GM20431 (cell line): ENCODE measurements around the gene ASAP3.

Experiments
- in situ Hi-C: fragments of 300-500 bp; cut with MseI, MboI; formaldehyde crosslinking; loops from one replicate; pipeline ENCODE4 v1.15.0; 2020; ENCODE audit warnings: low sequenced_read_pairs; ENCODE audit not compliant: unreplicated experiment

ASAP3 gene

DNA sequence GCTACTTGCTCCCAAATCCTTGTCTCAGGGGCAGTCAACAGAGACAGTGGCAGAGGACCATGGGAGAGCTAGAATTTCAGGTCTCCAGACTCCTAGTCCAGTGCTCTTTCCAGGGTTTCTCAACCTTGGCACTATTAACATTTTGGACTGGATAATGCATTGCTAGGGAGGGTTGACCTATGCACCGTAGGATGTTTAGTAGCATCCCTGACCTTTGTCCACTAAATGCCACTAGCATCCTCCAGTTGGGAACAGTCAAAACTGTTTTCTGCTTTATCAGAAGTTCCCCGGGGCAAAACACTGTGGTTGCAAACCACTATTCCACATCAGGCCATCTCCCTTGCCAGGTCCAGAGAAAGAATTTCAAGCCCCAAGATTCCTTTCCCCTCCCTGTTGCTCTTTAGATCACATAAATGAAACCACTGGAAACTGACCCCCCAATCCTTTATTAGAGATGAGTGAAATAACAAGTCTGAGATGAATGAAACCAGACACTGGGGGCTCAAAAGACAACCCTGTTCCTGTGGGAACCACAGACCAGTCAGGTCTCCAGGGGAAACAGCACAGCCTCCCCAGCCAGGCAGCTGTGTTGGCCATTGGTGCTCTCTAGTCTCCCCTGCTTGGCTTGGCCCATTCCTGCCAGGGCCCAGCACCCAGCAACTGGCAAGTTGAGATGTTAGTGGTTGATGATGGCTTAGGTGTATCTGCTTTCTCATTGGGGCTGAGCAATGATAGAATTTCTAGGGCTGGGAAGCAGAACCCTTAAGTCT lies 55.7 kb downstream of the ASAP3 start:
- in situ Hi-C loops, result no loop called here

DNA sequence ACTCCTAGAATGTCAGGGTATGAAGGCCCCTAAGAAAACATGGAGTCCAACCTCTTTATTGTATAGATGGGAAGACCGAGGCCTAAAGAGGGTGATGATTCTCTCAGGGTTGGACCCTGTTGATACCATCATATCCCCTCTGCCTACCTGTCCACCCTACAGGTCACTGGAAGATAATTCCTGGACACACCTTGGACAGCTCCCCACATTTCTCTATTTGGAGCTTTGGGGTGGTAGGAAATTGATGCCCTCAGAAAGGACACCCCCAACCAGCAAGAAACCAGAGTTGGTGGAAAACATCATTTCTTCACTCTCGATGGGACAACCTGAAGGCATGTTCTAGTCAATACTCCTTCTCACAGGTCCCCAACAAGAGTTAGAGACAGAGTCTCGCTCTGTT lies 56.4 kb downstream of the ASAP3 start:
- in situ Hi-C loops, result no loop called here

DNA sequence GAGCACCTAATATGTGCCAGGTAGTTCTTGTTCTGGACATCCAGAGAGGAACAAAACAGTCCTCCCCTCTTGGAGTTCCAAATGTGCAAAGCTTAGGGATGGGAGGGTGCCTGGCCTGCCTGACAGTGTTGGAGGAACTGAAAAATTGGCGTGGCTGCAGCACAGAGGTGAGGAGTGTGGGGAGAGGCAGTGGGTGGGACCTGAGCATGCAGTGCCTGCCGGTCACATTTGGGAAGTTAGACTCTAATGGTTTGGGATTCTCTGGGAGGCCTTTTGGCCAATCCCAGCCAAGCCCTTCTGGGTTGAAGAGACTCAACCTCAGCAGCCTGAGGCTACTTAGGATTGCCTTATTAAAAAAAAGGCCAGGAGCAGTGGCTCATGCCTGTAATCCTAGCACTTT lies 57.2 kb downstream of the ASAP3 start:
- in situ Hi-C loops, result no loop called here

DNA sequence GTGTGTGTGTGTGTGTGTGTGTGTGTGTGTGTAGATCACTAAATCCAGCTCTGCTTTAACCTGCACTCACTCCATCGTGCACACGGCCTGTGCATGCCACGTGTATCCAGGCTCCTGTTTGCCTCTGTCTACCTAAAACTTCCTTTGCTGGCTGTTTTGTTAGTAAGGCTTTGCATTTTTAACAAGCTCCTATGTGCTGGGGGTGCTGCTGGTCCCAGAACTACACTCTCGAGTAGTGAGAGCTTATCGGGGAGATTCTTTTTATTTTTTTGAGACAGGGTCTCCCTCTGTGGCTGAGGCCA lies 58.8 kb downstream of the ASAP3 start:
- in situ Hi-C loops, result no loop called here

DNA sequence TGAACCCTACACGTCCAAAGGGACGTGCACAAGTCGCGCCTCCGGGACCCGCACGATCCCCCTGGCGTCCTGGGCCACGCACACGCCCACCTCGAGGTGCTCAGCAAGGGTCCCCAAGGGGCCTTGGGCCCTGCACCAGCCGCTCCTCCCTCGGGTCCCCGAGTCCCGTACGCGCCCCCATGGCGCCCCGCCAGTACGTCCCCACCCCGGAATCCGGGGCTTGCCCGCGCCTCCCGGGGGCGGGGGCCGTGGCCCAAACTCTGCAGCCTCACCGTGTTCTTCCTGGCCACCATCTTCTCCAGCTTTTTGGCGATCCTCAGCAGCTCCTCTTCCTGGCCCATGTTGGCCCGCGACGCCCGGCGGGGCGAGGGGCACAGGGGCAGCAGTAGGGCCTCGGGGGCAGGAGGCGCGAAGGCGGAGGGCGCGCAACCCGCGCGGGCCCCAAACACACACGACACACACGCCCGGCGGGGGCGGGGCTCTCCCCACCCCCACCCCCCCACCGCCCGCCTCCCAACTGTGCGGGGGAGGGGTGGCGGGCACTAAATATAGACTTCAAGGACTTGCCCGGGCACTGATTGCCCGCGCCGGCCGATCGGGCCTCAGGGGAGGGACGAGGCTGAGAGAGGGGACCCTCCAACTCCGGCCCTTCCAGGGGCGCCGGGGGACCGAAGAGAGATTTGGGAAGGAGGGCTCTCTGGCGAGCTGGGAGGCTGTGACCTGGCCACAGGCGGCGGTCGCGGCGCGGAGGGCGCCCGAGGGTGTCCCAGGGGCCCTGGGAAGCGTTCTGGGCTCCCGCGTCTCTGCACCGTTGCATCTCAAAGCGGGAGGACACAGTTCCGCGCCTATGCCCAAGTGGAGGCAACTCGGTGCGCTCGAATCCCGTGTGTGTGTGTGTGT lies 59.4 kb downstream of the ASAP3 start, which contains the start of gene TCEA3:
TSS of gene TCEA3 (minus strand) at position 456 of the 900 bp plus-strand sequence. CDS start at position 341, 115 bp downstream.
- in situ Hi-C loops, result no loop called here

DNA sequence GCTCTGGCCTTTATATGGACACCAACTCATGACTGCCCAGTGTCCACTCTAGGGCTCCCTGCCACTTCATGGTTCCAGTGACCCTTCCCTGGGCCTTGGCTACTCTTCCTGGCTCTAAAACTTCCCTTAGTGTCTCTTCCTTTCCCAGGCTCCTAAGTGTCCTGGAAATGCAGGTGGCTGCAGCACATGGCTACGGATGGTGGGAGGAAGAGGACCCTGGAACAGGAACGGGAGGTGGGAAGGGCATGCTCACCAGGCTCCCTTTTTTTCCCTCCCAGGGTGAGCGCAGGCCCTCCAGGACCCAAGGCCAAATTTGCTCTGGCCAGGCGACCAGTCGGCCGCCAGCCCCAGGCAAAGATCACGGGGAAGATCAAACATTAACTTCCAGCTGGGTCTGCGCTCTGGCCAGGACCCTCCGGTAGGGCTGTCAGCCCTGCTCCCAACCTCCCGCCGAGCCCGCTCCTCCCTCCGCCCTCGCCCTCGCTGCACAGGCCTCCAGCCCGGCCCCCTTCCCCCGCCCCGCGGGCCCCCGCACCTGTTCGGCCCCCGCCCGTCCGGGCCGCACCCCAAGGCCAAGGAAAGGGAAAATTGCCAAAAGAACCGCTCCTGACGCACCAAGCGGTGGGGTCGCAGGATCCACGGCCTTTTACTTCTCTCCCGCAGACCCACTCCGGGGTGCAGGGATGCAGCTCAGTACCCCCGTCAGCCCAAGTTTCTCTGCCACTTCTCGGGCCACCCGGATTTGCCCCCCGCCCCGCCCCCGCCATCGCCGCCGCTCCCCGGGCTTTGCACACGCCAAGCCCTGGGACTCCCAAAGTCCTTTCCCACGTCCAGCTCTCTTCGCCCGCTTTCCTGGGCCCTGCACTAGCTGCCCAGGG lies 60.3 kb downstream of the ASAP3 start:
- in situ Hi-C loops, result no loop called here

DNA sequence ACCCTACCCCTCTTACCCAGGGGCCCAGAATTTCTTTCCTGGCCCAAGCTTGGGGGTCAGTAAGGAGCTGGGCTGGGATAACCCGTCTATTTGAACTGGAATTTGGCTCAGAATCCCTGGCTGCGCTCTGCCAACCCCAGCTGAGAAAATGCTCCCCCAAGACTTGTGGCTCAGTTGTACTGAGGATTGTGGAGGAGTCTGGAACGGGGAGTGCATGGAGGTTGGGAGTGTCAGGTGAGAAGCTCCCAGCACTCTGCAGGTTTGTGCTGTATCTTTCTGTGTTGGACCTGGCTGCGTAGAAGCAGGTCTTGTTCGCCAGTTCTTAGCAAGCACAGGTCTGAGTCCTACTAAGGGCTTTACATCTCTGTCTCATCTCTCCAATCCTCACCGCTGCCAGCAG lies 61.0 kb downstream of the ASAP3 start:
- in situ Hi-C loops, result no loop called here

DNA sequence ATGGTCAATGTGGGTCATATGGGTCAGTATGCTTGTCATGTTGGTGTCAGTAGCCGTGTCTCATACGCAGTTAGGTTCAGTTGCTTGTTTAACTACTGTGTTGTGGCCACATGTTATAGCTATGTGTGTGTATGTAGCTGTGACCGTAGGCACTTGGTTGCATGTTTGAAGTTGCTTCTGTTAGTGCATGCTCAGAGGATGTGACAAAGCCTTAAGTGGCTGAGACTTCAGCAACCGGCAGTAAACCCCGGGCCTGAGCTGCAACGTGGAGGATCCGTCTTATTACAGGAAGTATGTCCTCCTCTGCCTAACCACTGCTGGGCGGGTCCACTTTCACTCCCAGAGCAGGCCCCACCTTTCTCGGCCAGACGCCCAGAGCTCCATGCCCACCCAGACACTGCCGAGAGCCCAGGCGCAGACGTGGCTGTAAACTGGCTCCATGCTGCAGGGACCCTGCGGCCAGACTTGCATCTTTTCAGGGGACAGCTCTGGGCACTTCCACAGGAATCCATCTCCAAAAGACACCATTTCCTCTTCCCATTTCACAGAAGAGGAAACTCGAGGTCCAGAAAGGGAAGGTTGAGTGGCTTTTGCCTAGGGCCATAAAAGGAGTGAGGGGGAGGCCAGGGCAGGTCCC lies 61.6 kb downstream of the ASAP3 start:
- in situ Hi-C loops, result no loop called here

DNA sequence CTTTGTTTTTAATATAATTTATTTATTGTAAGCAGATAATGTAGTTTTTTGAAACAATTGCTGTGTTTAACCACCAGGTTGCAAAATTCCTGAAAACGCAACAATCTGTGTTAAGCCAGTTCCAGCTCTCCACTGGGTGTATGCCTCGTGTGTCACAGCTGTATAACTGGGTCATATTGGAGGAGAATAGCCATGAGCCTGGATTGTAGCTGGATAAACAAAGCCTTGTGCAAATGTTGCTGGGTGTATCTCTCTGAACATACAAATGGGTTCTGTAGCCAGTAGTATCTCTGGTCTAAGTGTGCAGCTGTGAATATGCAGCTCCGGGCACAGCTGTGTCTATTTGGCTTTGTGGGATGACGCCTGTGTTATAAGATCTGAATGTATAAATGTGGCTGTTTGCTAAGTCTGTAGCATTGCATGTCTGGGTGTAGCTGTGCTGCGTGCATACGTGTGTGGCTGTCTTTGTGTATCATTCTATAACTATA lies 62.2 kb downstream of the ASAP3 start:
- in situ Hi-C loops, result no loop called here

DNA sequence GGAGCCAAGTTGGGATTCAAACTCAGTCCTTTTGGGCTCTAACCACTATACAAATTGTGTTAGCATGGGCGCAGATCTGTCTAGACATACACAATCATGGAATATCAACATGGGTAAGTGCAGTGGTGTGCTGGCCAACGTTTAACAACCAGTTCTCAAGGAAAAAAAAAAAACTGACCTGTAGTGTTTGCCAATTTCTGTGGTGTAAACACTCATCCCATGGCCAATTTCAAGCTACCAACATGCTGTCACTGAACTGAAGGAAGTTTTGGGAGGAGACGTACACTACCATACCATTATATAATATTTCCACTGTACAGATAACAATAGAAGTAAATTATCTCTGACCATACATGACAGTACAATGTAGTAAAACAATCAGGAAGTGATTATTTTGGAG lies 62.6 kb downstream of the ASAP3 start:
- in situ Hi-C loops, result no loop called here

DNA sequence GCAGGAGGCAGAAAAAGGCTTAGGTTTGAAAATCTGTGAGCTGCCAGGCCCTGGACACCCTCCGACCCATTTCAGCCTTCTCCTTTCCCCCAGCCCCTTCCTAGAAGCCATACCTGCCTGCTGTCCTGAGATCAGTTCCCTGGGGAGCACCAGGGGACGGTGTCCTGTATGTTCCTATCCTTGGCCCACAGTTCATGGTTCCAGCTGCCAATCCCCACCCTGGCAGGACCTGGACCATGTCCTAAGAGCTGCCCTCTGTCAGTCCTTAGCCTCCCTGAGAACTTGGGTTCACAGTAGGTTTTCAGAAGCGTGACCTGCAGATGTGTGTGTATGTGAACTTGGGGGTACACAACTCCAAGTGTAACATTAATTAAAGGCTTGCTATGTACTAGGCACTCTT lies 63.2 kb downstream of the ASAP3 start:
- in situ Hi-C loops, result no loop called here

DNA sequence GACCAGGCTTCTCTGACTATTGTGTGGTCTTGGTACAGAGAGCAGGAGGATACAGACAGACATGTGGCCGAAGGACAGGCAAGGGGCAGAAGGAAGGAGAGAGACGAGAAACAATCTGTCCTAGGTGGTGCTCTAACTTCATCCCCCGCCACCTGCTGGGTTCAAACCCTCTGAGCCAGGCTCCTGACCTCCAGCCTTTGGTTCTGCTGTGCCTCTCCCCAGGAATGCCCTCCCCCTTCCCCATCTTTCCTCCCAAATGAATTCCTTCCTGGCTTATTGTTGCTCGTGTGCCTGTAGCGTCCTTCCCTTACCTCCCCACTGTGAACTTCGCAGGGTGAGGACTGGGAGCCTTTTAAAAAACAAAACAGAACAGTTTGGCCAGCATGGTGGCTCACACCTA lies 64.8 kb downstream of the ASAP3 start:
- in situ Hi-C loops, result no loop called here

DNA sequence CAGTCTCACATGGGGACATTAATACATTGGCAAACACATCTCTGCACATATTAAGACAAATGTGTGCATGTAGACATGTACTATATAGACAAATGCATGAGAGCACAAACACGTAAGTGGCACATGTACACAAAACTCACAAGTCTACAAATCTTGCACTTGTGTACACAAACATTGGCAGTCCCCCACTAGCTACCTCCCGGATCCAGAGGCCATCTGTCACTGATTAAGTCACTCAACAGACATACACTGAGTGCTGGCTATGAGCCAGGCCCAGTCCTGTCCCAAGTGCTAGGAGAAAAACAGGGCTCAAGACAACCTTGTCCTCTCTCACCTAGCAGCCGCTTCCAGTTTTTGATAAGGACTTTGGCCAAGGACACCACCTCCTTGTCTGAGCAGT lies 66.4 kb downstream of the ASAP3 start:
- in situ Hi-C loops, result no loop called here

DNA sequence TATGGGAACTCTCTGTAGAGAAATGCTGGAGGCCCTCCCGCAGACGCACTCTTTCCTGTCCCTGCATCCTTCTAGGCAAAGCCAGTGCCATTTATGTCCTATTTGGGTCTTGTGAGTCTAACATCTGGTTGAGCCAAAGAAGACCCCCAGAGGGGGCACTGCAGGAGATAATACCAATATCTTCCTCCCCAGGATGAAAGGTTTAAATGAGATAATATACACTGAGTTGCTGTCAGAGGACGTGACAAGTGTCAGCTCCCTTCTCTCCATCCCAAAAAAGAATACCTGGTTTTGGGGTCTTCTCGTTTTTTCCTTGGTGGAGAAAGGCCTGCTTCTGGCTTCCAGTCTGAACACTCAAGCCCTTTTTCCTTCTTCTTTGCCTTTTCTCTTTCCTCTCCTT lies 67.0 kb downstream of the ASAP3 start:
- in situ Hi-C loops, result no loop called here

DNA sequence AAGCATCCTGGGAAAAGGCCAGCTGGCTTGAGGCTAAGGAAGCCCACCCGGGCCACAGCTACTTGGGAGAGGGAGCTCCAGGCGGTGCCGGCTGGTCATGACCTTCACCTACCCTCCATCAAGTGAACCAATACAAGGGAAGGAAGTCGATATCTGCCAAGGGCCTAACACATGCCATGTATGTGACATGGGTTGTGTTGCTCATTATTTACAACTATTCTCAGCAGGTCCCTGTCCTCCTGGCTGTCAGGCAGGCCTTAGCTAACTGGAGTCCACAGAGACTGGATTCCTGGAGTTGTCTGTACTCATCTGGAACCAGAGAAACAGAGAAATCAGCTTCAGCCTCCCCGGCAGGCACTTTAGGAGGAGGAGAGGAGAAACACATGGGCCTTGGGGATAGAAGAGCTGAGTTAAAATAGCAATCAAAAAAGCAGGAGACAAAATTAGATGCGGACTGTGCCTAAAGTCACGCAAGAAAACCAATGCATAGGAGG lies 75.1 kb downstream of the ASAP3 start:
- in situ Hi-C loops, result no loop called here

DNA sequence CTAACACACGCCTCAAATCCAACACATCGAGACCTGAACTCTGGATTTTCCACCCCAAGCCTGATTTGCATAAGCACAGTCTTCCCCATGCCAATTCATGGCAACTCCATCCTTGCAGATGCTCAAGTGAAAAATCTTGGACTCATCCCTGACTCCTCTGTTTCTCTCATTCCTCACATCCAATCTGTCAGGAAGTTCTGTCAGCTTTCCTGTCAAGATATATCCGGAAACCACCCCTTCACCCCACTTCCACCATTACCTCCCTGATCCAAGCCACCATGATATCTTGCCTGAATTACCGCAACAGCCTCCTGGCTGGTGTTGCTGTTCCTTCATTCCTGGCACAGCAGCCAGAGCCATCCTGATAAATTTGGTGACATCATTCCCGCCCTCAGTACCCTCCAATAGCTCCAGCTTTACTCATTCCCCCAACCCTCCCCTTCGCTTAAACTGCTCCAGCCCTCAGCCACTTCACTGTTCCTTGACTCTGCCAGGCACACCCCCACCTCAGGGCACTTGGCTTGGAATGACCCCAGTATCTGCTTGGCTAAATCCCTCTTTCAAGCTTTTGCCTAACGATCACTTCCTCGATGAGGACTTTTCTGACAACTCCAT lies 76.9 kb downstream of the ASAP3 start:
- in situ Hi-C loops, result no loop called here

DNA sequence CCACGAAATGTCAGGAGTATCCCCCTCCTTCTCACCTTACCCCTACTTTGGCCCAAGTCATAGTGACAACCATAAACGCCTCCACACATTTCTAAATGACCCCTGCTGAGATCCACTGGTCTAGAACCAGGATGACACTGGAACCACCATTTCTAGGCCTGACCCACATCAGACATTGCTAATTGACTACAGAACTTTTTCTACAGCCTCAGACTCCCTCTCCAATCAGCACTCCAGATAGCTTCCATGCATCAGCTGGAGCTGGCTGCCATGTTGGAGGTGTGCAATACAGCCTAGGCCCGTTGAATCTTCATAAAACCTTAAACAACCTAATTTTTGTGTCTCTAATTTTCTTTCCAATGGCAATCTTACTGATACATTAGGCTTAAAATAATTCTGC lies 78.0 kb downstream of the ASAP3 start:
- in situ Hi-C loops, result no loop called here

DNA sequence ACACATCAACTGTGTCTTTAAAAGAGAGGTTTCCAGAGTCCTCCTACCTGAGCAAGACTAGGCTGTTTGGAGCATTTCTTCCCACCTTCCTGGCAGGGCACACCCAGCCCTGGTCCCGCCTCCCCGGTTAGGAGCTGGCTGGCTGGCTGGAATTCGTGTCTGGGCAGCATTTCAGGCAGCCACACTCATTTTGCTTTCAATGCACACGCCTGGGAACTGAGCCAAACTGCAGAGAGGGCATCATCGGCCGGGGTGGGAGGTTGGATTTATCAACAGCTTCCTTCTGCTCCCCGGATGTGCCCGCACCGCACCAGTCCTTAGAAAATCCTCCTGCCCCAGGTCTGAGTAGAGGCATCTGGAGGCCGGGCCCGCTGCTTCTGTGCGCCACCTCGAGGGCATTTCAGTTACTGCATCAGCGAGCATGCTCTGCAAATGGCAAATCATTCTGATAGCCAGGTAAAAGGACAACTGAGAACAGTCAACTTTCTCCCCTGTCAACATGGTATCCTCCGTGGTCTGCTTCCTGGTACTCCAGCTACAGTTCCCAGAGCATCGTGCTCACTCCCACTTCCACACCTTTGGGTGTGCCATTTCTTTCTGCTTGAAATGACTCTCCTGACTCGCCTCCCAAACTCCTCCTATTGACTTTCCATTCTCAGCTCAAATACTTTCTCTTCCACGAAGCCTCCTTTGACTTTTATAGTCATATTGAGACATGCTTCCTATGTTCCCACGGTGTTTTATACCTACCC lies 80.1 kb downstream of the ASAP3 start:
- in situ Hi-C loops, result no loop called here

DNA sequence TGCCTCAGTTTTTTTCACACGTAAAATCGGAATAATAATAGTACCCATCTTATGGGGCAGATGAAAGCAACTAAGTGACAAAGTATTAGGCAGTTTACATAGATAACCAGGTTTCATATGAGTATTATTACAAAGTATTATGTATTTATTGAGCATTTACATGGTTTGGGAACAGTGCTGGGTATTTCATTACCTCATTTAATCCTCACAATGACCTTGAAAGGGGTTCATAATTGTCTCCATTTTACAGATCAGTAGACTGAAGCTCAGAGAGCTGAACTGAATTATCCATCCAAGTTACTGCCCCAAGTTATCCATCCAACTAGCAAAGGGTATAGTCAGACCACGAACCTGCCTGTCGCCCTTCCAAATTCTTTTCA lies 80.6 kb downstream of the ASAP3 start:
- in situ Hi-C loops, result no loop called here
